Stimulated activated CD4-positive, alpha-beta T cell treated with anti-CD3 and anti-CD28 coated beads, Interleukin-2, amount 100 ng/mL, for 48 hours (primary cell): ENCODE measurements around the gene SIGLEC7.

ENCODE experiments used
- DNase-seq, 2 donors: peaks; one replicate each; pipeline ENCODE4 v3.0.0-alpha.2; 2020

SIGLEC7 gene

GRCh38 chr19:51173681-51174080 lies 31.6 kb downstream of the SIGLEC7 start:
- DNase-seq = no peak

GRCh38 chr19:51179256-51179655 lies 37.2 kb downstream of the SIGLEC7 start:
- DNase-seq = no peak

- DNase-seq = no peak
Measured at GRCh38 chr19:51181377-51181912, 39.3 kb downstream of the SIGLEC7 start.

GRCh38 chr19:51181913-51182419 lies 39.9 kb downstream of the SIGLEC7 start:
- no peak for DNase-seq

GRCh38 chr19:51183629-51184028 lies 41.5 kb downstream of the SIGLEC7 start:
- no peak for DNase-seq

- DNase-seq = no peak
Measured at GRCh38 chr19:51185069-51185867, 43.2 kb downstream of the SIGLEC7 start.

- DNase-seq = no peak
Measured at GRCh38 chr19:51185868-51186215, 43.7 kb downstream of the SIGLEC7 start.

- no peak for DNase-seq
Measured at GRCh38 chr19:51186323-51186722, 44.2 kb downstream of the SIGLEC7 start.

GRCh38 chr19:51187395-51188226 lies 45.5 kb downstream of the SIGLEC7 start:
- no peak for DNase-seq

- no peak for DNase-seq
Measured at GRCh38 chr19:51188227-51188559, 46.1 kb downstream of the SIGLEC7 start.

GRCh38 chr19:51192689-51193088 lies 50.6 kb downstream of the SIGLEC7 start:
- no peak for DNase-seq

- no peak for DNase-seq
Measured at GRCh38 chr19:51194527-51195315, 52.6 kb downstream of the SIGLEC7 start.

GRCh38 chr19:51195316-51195586 lies 53.1 kb downstream of the SIGLEC7 start:
- DNase-seq = no peak

GRCh38 chr19:51195616-51196015 lies 53.5 kb downstream of the SIGLEC7 start:
- DNase-seq = no peak

GRCh38 chr19:51196181-51196580 lies 54.1 kb downstream of the SIGLEC7 start:
- no peak for DNase-seq

GRCh38 chr19:51198641-51199040 lies 56.5 kb downstream of the SIGLEC7 start:
- DNase-seq = no peak

- no peak for DNase-seq
Measured at GRCh38 chr19:51200071-51200666, 58.1 kb downstream of the SIGLEC7 start.

- no peak for DNase-seq
Measured at GRCh38 chr19:51201712-51202111, 59.6 kb downstream of the SIGLEC7 start.
